Measurements from ENCODE around the gene NOP14. TPM values are rescaled to one million over a fixed set of nuclear protein-coding genes. Genes with fewer than 3 reads are reported as not detected.

Gene NOP14
- total RNA-seq, 1 experiment from 2014 or later: 33.6 TPM

- Histone ChIP-seq H3K79me2 (ENCODE audit: low read depth) (no peaks in the 10 kb centered on the region), H3K36me3 (ENCODE audit: low read depth) (no peaks in the 10 kb centered on the region), H3K27ac (no peak overlapping the region), H3K9me2 (ENCODE audit: insufficient read depth) (no peaks in the 10 kb centered on the region), H3K27me3 (ENCODE audit: insufficient read depth, low read depth) (no peaks in the 10 kb centered on the region), H3K4me3 (no peak overlapping the region), H3K4me1 (replicated peaks; ENCODE audit: insufficient read depth) (no peaks in the 10 kb centered on the region), H3K9me3 (ENCODE audit: insufficient read depth, low read depth) (no peaks in the 10 kb centered on the region), H3K4me2 (no peak overlapping the region), H3F3A (ENCODE audit: insufficient read depth, low read depth) (no peaks in the 10 kb centered on the region), H2AFZ (no peak overlapping the region), H4K20me1 (ENCODE audit: insufficient read depth) (no peaks in the 10 kb centered on the region)
- no peak for DNase-seq
- intact Hi-C loops (cut with micrococcal nuclease; ENCODE audit: unreplicated experiment): no loop called here
- no TSS peak for BruUV-seq (replicated peaks)
- TF ChIP-seq EZH2 (IDR thresholded peaks at IDR 0.05; ENCODE audit: low read depth) (no peak), CTCF (conservative IDR thresholded peaks at IDR 0.05) (no peak)
- ChIA-PET POLR2A (ENCODE audit: unreplicated experiment) (no interaction called here), CTCF (no interaction called here)
These were observed 57.0 kb downstream of the NOP14 start for GRCh38 chr4:2906218-2906617.

GRCh38 chr4:2905544-2905943, 57.7 kb downstream of the NOP14 start:
- H3K79me2 ChIP-seq (ENCODE audit: low read depth): no peaks in the 10 kb centered on the region
- no peaks in the 10 kb centered on the region for H3K4me1 ChIP-seq (replicated peaks; ENCODE audit: insufficient read depth)
- H3K9me2 ChIP-seq (ENCODE audit: insufficient read depth): no peaks in the 10 kb centered on the region
- DNase-seq: no peak
- BruUV-seq (replicated peaks): no TSS peak
- H3K27ac ChIP-seq: no peak overlapping the region
- H3K4me3 ChIP-seq: no peak overlapping the region
- ChIA-PET POLR2A (ENCODE audit: unreplicated experiment) (no interaction called here), CTCF (no interaction called here)
- TF ChIP-seq CTCF (conservative IDR thresholded peaks at IDR 0.05) (no peak), EZH2 (IDR thresholded peaks at IDR 0.05; ENCODE audit: low read depth) (no peak)
- no peaks in the 10 kb centered on the region for H3K36me3 ChIP-seq (ENCODE audit: low read depth)
- no peaks in the 10 kb centered on the region for H3K9me3 ChIP-seq (ENCODE audit: insufficient read depth, low read depth)
- no peaks in the 10 kb centered on the region for H3F3A ChIP-seq (ENCODE audit: insufficient read depth, low read depth)
- no peak overlapping the region for H2AFZ ChIP-seq
- no peaks in the 10 kb centered on the region for H4K20me1 ChIP-seq (ENCODE audit: insufficient read depth)
- no peak overlapping the region for H3K4me2 ChIP-seq
- intact Hi-C loops (cut with micrococcal nuclease; ENCODE audit: unreplicated experiment): no loop called here
- no peaks in the 10 kb centered on the region for H3K27me3 ChIP-seq (ENCODE audit: insufficient read depth, low read depth)

- Histone ChIP-seq H3K9me2 (ENCODE audit: insufficient read depth) (no peaks in the 10 kb centered on the region), H3K27ac (no peak overlapping the region), H3K79me2 (ENCODE audit: low read depth) (no peaks in the 10 kb centered on the region), H3K27me3 (ENCODE audit: insufficient read depth, low read depth) (no peaks in the 10 kb centered on the region), H3K36me3 (ENCODE audit: low read depth) (no peaks in the 10 kb centered on the region; the same call in 1 of the 2 replicates), H4K20me1 (ENCODE audit: insufficient read depth) (no peaks in the 10 kb centered on the region), H3F3A (ENCODE audit: insufficient read depth, low read depth) (no peaks in the 10 kb centered on the region), H3K9me3 (ENCODE audit: insufficient read depth, low read depth) (no peaks in the 10 kb centered on the region), H2AFZ (no peak overlapping the region), H3K4me1 (replicated peaks; ENCODE audit: insufficient read depth) (no peaks in the 10 kb centered on the region), H3K4me2 (no peak overlapping the region), H3K4me3 (no peak overlapping the region)
- DNase-seq: no peak
- ChIA-PET POLR2A (ENCODE audit: unreplicated experiment) (no interaction called here), CTCF (no interaction called here)
- intact Hi-C loops (cut with micrococcal nuclease; ENCODE audit: unreplicated experiment): no loop called here
- no peak for TF ChIP-seq CTCF (conservative IDR thresholded peaks at IDR 0.05)
- TF ChIP-seq EZH2 (IDR thresholded peaks at IDR 0.05; ENCODE audit: low read depth): no peak
- no TSS peak for BruUV-seq (replicated peaks)
These were observed 61.1 kb downstream of the NOP14 start for GRCh38 chr4:2902126-2902525.
